Fibroblast of the aortic adventitia (primary cell): ENCODE results near the gene USP9X. TPM values are rescaled to one million over a fixed set of nuclear protein-coding genes. Genes with fewer than 3 reads are reported as not detected.
"Not testable (repeated sequence)": the region's sequence is repeated elsewhere in the genome, so short reads cannot be mapped to it uniquely, and the experiment has no call there.

Experiments
- DNase-seq: peaks from one replicate; pipeline ENCODE4 v3.0.0-alpha.2; 2010; ENCODE audit warnings: low read depth
- H3K4me3 ChIP-seq: 2 replicates; pipeline ENCODE4 v1.5.1; 2011; ENCODE audit warnings: low read depth, mild to moderate bottlenecking, control low read depth, low read length, moderate library complexity
- total RNA-seq: library from RNA; depleted of rRNA; stranded (reverse); fragments of >200 nt; gene quantifications from 2 replicates; pipeline ENCODE4 v1.2.3, GENCODE V29; 2012; ENCODE audit warnings: low replicate concordance
- TF ChIP-seq, protein P1 (sequence below): IDR thresholded peaks from 2 replicates; pipeline ENCODE4 v1.5.1; 2011; ENCODE audit warnings: mild to moderate bottlenecking, low read length, control low read depth, inconsistent platforms; ENCODE audit not compliant: insufficient read depth

The USP9X gene
- total RNA-seq, 1 donor: 99.1 TPM

DNA sequence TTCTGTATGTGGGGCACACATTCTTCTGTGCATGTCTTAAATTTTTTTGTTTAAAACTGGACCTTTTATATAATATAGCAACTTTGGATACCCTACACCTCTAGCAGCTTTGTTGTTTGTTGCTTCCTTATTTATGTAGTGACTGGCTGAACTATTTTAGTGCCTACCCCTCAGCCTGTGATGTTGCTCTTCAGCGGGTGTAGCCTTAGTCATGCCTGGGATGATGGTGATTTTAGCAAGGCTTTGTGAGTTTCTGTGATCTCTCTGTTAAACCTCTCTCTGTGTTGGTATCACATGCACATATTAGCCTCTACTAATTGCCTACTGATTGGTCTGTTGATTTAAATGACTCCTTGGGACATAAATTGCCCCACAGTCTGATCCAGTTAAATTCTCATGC, 22.8 kb downstream of the USP9X start:
- TF ChIP-seq, protein P1, sequence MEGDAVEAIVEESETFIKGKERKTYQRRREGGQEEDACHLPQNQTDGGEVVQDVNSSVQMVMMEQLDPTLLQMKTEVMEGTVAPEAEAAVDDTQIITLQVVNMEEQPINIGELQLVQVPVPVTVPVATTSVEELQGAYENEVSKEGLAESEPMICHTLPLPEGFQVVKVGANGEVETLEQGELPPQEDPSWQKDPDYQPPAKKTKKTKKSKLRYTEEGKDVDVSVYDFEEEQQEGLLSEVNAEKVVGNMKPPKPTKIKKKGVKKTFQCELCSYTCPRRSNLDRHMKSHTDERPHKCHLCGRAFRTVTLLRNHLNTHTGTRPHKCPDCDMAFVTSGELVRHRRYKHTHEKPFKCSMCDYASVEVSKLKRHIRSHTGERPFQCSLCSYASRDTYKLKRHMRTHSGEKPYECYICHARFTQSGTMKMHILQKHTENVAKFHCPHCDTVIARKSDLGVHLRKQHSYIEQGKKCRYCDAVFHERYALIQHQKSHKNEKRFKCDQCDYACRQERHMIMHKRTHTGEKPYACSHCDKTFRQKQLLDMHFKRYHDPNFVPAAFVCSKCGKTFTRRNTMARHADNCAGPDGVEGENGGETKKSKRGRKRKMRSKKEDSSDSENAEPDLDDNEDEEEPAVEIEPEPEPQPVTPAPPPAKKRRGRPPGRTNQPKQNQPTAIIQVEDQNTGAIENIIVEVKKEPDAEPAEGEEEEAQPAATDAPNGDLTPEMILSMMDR: no peak
- no peak overlapping the region for H3K4me3 ChIP-seq
- no peak for DNase-seq

DNA sequence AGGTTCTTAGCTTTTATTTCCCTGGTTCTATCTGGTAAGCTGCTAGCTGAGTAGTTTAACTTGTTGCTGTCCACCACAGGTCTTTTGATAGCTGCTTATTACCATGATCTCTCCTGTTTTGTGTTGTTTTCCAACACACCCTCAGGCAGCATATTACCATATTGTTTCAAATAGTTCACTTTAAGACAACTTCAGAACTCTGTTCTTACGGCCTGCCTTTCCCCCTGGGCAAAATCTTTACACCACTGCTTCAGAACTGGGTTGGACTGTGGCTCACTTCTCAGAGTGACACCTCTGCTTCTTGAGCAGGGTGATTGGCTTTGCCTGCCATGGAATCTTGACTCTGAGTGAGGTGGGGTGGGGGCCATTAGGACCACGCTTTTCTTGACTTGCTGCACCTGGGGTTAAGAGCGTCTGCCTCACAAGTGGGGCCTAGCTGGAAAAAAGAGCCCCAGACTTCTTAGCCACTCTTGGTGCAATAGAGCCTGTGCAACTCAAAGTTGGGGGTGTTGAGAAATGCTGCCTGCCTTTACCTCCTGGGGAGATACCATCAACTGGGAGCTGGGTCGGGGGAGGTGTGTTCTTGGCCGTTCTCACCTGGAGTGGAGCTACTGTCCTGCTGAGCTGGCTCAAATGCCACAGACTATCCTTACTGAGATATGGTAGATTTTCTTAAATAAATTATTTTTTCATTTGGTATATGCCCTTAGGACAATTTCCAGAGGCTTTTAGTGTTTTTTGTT, 23.4 kb downstream of the USP9X start:
- no peak for DNase-seq
- TF ChIP-seq, protein P1: no peak
- H3K4me3 ChIP-seq: no peak overlapping the region

DNA sequence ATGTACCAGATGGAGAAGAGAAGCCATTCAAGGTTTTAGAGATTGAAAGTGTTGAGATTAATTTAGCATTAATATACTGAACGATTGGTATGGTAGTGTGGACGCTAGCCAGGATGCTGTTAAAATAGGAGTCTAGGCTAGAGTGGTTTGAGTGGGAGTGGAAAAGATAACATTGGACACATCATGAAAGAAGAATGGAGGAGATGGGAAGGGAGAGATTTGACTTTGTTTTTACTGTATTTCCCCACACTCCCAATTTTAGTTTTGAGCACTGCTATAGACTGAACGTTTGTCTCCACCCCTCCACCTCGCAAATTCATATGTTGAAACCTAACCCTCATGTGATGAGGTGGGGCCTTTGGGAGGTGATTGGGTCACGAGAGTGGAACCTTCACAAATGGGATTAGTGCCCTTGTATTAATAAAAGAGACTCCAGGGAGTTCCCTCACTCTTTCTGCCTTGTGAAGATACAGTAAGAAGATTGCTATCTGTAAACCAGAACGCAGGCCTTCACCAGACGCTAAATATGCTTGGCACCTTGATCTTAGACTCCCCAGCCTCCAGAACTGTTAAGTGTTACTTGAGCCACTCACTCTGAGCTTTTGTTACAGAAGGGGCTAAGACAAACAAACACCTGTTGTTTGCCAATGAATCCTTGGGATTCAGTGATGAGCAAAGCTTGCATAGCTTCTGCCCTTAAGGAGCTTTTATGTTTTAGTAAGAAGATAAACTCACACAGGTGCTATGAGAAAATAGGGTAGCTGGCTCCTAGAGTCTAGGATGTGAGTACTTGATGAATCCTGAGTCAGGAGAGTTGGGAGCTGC, 25.8 kb downstream of the USP9X start:
- TF ChIP-seq, protein P1: no peak
- peak; percentile 42 for DNase-seq
- no peak overlapping the region for H3K4me3 ChIP-seq

DNA sequence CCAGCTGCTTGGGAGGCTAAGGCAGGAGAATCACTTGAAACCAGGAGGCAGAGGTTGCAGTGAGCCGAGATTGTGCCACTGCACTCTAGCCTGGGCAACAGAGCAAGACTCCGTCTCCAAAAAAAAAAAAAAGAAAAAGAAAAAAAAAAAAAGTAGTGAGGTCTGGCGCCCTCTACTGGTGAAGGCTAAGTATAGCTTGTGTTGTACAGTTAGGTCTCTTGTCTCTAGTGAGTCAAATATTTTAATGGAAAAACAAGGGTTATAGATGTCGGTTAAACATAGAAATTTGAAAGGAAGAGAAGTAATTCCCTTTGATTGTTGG, 29.8 kb downstream of the USP9X start:
- peak; percentile 61 for DNase-seq

DNA sequence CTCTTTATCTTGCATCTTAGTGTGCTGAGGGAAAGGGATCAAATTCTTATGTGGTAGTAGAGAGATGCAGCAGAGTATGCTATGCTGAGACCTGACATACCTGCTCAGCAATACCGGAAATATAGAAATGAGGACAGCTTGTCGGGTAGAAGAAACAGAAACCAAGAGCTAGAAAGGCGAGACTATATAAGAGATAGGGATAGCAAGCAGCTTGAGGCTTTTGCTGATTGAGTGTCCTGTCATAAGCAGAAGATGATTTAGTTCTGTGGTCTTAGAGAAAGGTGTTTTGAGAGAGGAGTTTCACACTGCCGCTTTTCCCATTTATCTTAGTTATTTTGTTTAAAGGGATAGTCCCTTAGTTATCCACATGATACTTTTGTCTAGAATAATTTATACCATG, 31.7 kb downstream of the USP9X start:
- DNase-seq: peak; percentile 4
- TF ChIP-seq, protein P1: no peak
- peak overlapping the region; percentile 9 for H3K4me3 ChIP-seq

More for the DNA sequence above, 29.8 kb downstream of the USP9X start:
- H3K4me3 ChIP-seq: not testable (repeated sequence)
- TF ChIP-seq, protein P1: peak; percentile 78

DNA sequence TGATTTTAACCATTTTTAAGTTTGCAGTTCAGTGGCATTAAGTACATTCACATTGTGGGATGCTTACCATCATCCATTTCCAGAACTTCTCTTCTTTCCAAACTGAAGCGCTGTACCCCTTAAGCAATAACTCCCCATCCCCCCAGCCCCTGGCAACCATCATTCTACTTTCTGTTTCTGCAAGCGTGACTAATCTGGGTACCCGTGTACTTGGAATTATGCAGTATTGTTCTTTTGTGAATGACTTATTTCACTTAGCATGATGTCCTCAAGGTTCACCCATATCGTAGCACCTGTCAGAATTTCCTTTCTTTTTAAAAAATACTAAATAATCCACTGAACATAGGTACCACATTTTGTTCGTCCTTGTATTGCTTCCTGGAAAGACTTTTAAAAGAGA, 32.9 kb downstream of the USP9X start:
- no peak for DNase-seq
- H3K4me3 ChIP-seq: no peak overlapping the region
- TF ChIP-seq, protein P1: no peak
